SU-DHL-6 (cell line): Measurements from ENCODE around the gene AQP12B.

Experiments
- EZH2phosphoT487 ChIP-seq: fragments of 200-600 bp; sonication (generic), shearing (Covaris generic); conservative IDR thresholded peaks from 2 replicates; pipeline ENCODE4 v1.6.1; 2018; ENCODE audit warnings: mild to moderate bottlenecking, antibody characterized with exemption, low read length, moderate library complexity, mixed read lengths
- TF ChIP-seq, protein P1 (sequence below): fragments of 200-600 bp; sonication (generic); IDR thresholded peaks from one replicate; pipeline ENCODE4 v1.5.1; 2017; ENCODE audit warnings: antibody characterized with exemption, mild to moderate bottlenecking, low read length, moderate library complexity; ENCODE audit not compliant: insufficient read depth, poor library complexity, severe bottlenecking

DNA sequence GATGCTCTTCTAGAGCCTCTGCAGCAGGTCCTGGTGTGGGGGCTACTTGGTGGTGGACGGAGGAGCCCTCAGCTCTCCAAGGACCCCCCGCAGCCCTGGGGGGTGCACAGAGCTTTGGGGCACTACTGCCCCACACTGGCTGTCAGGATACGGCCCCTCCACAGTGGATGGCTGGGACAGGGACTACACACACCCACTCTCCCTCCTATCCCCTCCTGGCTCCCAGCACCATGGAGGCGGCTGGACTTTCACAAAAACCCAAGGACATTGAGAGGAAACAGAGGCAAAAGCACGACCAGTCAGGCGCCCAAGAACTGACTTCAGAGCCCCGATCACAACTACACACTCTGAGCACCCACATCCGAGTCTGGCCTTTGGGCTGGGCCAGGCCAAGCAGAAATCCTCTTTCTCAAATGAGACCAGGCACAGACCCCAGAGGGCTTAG is 44.8 kb downstream of the AQP12B start:
- TF ChIP-seq, protein P1, sequence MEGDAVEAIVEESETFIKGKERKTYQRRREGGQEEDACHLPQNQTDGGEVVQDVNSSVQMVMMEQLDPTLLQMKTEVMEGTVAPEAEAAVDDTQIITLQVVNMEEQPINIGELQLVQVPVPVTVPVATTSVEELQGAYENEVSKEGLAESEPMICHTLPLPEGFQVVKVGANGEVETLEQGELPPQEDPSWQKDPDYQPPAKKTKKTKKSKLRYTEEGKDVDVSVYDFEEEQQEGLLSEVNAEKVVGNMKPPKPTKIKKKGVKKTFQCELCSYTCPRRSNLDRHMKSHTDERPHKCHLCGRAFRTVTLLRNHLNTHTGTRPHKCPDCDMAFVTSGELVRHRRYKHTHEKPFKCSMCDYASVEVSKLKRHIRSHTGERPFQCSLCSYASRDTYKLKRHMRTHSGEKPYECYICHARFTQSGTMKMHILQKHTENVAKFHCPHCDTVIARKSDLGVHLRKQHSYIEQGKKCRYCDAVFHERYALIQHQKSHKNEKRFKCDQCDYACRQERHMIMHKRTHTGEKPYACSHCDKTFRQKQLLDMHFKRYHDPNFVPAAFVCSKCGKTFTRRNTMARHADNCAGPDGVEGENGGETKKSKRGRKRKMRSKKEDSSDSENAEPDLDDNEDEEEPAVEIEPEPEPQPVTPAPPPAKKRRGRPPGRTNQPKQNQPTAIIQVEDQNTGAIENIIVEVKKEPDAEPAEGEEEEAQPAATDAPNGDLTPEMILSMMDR = no peak
- no peak for TF ChIP-seq EZH2phosphoT487
